ENCODE results near the gene CORO7. TPM values are rescaled to one million over a fixed set of nuclear protein-coding genes. Genes with fewer than 3 reads are reported as not detected.
A peak's percentile ranks its signal among the peaks of the same experiment; 100 is the strongest.

Gene CORO7
- polyA plus RNA-seq, 5 donors, result 13.9 to 26.1 (median 18.5) TPM

DNA sequence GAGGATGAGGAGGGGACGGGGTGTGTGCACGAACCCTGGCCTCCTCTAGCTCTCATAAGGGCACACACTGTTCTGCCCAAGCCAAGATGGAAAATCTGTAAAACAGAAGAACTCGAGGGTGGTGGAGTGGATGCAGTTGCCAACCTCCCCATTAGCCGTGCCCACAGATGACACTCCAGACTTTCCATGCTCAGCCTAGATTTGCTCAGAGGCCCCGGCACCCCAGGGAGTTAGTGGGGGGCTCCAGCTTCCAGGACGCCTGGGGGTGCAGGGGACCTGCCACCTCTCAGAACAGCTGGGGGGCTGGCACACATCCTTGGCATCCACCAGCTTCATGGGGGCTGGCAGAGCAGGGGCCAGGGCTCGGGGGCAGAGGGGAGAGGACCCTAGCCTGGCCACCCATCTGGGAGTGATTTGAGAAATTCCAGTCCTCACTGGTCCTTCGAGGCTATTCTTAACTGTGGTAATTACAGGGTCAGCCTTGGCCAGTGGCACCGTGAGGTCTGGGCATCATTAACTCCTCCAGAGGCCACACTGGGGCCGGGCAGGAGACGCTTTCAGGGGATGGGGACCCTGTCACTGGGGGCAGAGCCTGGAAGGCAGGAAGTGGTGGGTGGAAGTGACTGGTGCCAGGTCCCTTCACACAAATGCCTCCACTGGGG lies 30.5 kb downstream of the CORO7 start:
- no peak for DNase-seq

DNA sequence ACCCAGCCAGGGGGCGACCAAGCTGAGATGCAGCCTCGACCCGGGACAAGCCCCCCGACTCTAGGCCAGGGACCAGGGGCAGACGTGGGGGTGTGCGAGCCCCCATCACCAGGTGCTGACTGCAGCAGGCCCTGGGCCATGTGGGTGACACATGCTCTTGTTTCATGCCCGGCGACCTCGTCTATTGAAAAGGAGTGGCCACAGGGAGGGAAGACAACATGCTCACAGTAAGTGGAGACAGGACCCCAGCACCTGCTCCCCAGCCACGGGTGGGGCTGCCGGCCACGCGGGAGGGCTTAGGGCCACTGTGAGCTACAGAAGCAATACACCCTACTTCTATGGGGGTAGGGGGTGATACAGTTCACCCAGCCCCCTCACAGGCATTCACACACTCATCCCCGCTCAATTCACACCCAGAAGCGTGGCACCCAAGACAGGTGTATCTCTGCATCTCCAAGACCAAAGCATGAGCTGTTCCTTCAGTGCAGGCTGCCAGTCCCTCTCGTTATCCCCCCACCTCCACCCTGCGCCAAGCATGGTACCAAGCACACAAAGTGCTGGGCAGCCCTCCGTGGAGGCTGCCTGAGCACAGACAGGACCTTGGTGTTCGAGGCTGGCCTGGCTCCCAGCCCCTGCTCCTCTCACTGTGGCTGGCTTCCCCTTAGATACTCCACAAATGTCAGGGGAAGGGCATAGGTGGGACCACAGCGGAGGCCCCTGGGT lies 31.2 kb downstream of the CORO7 start:
- DNase-seq, result no peak

DNA sequence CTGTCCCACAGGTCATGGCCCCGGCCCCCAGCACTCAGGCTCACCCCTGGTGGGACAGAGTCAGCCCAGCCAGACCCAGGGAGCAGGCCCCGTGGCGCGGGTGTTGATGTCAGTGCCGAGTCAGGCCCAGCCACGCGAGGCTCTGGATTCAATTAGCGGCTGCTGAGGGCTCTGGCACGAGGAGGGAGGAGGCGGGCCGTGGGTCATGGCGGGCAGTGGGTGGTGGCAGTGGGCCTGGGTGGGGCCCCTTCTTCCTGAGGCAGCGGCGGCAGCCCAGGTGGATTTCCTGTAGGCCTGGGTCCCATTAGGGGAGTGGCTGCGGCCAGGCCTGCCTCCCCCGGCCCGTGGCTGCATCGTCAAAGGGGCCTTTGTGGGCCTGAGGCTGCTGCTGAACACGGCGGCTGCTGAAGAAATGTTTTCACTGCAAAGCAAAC lies 31.9 kb downstream of the CORO7 start:
- DNase-seq, result no peak

DNA sequence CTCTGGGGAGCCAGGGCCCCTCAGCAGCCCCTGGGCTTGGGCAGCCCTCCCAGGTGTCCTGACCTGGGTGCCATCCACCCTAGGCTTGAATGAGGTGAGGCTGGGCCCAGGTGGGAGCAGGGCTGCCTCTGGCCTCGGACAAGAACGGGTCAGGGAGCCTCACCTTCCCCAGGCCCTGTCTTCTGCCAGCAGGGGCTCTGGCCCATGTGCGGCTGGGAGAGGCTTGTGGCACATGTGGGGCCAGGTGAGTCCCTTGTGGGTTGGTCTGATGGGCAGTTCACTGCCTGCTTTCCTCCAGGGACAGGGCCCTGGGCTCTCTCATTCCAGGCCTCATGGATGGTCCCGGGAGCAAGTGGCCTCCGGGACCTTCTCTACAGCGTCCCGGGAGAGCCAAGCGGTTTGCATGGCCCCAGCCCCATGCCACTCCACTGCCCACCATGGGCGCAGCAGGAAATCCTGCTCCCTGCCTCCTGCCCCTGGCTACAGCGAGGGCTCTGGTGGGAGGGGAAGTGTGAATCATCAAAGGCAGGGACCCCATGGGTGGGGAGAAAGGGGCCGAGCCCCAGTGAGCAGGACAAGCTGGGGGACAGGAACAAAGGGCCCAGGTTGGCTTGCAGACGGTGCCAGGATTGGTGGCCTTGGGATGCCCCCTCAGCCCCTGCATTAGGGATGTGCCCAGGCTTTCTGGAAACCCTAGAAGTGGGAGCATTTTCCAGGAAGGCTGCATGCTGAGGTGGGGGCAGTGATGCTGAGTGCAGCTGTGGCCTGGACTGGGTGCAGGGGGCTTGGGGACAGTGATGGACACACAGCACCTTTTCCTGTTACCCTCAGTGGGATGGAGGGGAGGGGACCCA lies 32.6 kb downstream of the CORO7 start:
- DNase-seq, result no peak

DNA sequence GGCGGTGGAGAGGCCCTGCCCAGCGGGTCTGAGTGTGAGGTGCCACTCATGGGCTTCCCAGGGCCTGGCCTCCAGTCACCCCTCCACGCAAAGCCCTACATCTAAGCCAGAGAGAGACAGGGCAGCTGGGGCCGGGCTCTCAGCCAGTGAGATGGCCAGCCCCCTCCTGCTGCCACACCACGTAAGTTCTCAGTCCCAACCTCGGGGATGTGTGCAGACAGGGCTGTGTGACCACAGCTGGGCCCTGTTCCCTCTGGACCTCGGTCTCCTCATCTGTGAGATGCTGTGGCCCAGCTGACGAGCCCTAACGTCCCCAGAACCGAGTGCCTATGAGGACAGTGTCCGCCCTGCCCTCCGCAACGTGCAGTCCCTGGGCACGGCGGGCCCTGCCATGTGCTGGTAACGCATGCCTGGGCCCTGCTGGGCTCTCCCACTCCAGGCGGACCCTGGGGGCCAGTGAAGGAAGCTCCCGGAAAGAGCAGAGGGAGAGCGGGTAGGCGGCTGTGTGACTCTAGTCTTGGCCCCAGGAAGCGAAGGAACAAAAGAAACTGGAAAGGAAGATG lies 33.5 kb downstream of the CORO7 start:
- no peak for DNase-seq

DNA sequence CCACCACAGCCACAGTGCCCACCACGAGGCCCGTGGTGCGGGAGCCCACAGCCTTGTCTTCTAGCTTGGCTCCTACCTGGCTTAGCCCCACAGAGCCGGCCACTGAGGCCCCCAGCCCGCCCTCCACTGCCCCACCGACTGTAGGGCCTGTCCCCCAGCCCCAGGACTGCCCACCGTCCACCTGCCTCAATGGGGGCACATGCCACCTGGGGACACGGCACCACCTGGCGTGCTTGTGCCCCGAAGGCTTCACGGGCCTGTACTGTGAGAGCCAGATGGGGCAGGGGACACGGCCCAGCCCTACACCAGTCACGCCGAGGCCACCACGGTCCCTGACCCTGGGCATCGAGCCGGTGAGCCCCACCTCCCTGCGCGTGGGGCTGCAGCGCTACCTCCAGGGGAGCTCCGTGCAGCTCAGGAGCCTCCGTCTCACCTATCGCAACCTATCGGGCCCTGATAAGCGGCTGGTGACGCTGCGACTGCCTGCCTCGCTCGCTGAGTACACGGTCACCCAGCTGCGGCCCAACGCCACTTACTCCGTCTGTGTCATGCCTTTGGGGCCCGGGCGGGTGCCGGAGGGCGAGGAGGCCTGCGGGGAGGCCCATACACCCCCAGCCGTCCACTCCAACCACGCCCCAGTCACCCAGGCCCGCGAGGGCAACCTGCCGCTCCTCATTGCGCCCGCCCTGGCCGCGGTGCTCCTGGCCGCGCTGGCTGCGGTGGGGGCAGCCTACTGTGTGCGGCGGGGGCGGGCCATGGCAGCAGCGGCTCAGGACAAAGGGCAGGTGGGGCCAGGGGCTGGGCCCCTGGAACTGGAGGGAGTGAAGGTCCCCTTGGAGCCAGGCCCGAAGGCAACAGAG lies 34.2 kb downstream of the CORO7 start:
- no peak for DNase-seq

DNA sequence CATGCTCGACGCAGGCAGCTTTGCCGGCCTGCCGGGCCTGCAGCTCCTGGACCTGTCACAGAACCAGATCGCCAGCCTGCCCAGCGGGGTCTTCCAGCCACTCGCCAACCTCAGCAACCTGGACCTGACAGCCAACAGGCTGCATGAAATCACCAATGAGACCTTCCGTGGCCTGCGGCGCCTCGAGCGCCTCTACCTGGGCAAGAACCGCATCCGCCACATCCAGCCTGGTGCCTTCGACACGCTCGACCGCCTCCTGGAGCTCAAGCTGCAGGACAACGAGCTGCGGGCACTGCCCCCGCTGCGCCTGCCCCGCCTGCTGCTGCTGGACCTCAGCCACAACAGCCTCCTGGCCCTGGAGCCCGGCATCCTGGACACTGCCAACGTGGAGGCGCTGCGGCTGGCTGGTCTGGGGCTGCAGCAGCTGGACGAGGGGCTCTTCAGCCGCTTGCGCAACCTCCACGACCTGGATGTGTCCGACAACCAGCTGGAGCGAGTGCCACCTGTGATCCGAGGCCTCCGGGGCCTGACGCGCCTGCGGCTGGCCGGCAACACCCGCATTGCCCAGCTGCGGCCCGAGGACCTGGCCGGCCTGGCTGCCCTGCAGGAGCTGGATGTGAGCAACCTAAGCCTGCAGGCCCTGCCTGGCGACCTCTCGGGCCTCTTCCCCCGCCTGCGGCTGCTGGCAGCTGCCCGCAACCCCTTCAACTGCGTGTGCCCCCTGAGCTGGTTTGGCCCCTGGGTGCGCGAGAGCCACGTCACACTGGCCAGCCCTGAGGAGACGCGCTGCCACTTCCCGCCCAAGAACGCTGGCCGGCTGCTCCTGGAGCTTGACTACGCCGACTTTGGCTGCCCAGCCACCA lies 35.1 kb downstream of the CORO7 start:
- DNase-seq, result no peak

DNA sequence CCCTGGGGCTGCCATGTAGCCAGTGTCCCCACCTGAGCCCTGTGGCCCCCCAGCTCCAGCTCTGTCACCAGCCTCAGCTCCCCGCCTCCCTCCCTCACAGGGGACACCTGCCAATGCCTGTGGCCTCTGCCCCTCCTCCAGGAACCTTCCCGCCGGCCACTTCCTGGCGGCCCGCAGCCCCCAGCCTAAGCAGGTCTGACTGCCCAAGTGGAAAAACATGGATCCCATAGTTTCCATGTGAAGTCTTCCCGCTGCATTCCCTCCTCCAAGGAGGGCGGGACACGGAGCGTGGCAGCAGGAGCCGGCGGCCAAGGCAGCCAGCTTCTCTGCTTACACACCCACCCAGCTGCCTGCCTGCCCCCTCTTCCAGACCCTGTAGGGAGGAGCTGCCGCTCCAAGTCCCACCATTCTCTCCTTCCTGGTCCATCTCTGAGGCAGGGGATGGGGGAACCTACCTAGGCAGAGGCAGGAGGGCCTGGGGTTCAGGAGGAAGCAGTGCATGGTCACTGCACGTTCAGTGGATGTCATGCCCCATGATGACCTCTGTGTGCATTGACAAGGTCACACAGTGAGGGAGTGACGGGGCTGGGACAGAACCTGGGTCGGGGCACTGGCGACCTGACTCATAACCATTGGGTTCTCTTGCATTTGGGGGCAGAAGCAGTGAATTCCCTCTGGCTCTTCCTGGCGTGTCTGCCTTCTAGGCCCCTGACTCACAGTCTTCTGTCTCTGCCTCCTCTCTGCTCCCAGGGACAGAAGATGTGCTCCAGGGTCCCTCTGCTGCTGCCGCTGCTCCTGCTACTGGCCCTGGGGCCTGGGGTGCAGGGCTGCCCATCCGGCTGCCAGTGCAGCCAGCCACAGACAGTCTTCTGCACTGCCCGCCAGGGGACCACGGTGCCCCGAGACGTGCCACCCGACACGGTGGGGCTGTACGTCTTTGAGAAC lies 36.0 kb downstream of the CORO7 start:
- no peak for DNase-seq

DNA sequence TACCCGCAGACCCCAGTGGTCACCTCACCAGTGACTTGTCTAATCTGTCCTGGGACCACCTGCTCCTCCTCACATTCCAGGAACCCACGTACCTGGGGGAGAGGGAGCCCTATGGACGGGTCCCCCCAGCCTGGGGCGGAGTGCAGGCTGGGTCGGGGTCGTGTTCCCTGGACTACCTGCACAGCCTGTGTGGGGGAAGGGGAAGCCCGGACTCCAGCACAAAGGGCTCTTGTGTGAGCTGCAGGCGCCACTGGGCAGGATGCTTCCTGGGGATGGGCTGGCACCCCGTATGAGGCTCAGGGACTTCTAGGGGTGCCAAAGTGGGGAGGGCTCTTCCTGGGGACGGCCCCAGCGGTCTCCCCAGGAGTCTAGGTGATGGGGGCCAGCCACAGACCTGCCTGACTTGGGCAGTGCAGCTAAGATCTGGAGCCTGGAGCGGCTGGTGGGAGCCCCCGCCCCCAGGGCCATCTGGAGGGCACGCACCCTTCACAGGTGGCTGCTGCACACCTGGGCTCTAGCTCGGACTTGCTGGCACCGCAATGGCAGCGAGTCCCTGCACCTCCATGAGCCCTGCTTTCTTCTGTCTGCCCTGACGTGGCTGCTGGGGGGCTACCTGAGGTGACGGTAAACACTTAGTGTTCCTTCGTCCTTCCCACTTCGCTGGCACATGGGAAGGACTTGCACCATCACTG lies 37.3 kb downstream of the CORO7 start:
- no peak for DNase-seq

DNA sequence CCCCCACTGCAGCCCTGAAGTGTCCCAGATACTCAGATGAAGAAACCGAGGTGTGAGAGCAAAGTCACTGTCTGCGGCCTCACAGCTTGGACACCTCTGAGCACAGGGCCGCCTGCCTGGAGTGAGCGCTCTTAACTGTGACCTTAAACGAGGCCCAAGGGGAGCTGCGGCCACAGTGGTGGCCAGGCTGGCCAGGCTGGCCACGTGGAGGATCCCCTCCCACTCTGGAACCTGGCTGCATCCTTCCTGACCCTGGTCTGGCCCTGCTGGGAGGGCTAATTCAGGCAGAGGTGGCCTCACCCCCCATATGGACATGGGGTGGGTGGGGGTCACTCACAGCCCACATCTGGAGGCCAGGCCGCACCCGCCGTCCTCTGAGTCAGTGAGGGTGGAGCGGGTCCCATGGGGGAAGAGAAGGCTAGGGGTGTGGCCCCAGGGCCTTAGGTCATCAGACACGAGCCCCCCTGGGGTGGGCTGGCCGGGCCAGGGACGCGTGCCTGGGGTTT lies 38.2 kb downstream of the CORO7 start:
- no peak for DNase-seq

DNA sequence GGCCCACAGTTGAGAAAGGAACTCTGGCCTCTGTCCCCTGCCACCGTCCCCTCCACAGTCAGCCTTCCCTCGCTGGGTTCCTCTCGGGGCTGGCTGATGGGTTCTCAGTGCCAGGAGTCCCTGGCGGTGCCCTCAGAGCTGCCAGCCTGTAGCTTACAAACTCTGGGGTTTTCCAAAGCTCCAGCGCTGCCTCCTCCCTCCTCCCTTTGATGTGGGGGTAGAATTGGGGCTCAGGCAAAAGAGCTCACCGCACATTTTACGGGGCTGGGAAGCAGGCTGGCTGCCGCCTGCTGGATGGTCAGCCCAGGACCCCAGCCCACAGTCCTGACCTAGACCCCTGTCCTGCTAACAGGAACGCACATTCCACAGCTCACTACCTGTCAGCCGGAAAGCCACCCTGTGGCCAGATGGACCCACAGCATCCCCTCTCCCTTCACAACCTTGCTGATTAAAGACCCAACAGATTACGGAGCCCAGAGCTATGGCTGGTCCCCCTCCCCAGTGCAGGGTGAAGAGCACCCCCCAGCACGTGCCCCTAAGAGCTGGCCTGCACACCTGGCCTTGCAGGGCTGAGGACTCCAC lies 38.7 kb downstream of the CORO7 start:
- DNase-seq, result no peak

DNA sequence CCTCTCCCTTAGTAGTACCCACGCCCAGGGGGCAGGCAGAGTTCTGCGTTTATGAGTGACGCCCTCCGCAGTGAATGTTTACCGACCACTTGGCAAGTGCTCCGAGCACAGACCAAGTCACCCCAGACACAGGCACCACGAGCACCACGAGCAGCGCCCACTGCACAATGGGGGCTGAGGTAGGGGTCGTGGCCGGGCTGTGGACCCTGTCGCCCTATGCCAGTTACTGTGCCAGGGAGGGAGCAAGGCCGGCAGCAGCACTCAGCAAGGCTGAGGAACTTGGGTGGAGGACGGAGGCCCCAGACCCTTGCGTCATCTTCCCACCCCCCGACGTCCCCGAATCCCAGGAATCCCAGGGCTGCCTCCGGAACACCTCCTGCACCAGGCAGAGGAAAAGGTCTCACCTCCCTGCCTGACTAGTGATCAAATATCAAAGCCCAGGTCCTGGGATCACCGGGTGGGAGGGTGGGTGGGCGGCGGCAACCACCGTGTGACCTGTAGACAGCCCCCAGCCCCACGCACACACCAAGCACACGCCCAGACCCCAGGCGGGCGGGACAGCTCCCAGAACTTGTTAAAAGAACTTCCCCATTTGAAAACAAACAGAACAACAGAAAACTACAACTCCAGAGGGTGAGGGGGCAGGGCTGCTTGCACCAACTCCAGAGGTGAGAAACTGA lies 39.4 kb downstream of the CORO7 start:
- no peak for DNase-seq

DNA sequence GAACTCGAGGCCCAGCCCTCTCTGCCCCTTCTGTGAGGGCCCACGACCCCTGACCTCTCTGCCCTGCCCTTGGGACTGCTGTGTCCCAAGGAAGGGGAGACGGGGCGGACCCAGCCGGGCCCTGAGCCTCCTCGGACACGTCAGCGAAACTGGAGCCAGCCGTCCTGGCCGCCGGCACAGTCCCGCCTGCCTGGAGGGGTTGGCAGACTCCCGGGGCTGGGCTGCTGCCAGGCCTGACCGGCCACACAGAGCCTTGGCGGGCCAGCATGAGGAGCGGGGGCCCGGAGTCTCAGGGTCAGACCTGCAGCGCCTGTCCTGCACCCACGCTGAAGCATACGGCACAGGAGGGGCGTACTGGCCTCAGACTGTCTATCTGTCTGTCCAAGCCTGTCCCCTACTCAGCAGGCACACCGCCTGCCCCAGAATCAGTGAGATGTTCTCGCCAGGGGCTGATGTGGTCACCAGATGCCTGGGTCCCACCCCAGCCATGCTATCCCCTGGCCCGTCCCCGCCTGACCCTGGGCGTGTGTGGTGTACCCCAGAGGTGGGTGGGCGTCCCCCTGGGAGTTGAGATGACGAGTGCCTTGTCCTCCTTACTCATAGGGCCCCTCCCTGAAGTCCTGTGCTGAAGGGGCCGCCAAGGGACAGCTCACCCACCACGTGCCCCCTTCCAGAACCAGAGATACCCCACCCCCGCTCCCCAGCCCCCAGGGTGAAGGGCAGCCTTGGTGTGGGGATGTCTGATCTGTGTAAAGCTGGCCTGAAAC lies 40.1 kb downstream of the CORO7 start:
- DNase-seq, result peak; percentile 82 to 86

DNA sequence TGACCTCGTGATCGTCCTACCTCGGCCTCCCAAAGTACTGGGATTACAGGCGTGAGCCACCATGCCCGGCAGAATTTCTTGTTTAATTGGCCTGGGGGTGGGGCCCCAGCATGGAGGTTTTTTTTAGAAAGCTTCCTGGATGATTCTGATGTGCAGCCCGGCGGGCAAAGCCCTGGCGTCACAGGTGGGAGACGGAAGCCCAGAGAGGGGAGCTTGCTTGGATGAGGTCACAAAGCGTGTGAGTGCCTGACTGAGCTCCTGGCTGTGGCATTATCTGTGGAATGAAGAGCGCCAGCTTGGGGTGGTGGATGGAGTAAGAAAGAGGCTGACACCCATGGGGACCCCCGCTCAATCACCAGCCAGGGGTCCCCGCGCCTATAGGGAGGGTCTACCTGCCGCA lies 40.7 kb downstream of the CORO7 start:
- DNase-seq, result no peak

DNA sequence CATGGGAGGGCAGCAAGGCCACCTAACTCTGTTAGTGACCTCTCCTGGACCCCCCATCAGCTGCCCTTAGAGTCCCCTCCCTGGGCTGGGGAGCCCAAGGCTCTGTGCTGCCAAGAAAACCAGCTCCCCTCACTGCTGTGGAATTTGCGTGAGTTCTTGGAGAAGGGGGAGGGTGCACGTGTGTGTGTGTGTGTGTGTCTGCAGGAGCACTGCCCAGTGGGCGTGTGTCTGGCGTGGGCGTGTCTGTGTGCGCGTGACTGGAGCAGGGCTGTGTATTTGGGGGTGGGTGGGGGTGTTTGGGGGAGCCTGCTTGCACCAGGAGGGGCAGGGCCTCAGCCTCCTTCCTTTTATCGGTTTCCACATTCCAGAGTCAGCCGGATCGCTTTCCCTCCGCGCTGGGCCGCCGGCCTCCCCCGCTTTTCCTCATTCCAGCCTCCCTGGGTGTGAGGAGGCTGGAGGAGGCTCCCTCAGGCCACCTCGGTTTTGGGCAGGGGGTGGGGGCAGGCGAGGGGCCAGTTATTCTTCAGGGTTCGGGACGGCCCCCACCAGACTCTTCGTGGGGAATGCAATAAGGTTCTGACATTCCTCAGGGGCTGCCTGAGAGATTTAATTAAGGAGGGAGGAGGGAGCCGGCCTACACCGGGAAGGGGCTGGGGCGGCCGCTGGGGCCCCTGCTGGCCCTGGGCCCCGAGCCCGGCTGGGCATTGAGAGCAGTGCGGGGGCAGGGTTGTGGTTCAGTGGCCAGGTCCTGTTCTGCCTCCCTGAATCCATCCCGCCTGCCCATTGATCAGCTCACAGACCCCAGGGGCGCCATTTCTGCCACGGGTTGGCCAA lies 42.3 kb downstream of the CORO7 start:
- peak; percentile 72 to 78 for DNase-seq

All from right lung (tissue), 5 donors.